ENCODE results near the gene CLEC4M.
"Not testable (repeated sequence)": the region's sequence is repeated elsewhere in the genome, so short reads cannot be mapped to it uniquely, and the experiment has no call there.

CLEC4M gene

DNA sequence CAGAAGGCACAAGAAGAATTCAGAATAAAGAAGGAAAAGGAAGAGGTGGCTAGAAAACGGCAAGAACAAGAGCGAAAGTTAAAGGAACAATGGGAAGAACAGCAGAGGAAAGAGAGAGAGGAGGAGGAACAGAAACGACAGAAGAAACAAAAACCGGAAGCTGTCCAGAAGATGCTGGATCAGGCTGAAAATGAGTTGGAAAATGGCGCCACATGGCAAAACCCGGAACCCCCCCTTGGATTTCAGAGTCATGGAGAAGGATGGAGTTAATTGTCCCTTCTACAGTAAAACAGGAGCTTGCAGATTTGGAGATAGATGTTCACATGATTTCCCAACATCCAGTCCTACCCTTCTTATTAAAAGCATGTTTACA is 22.4 kb upstream of the CLEC4M start:
- no peak for DNase-seq (ENCODE audit: low read depth)

GRCh38 chr19:7742575-7742974 is 20.5 kb upstream of the CLEC4M start:
- DNase-seq (ENCODE audit: low read depth) = no peak

- no peak for DNase-seq (ENCODE audit: low read depth)
Observed at GRCh38 chr19:7742991-7743390, 20.1 kb upstream of the CLEC4M start.

DNA sequence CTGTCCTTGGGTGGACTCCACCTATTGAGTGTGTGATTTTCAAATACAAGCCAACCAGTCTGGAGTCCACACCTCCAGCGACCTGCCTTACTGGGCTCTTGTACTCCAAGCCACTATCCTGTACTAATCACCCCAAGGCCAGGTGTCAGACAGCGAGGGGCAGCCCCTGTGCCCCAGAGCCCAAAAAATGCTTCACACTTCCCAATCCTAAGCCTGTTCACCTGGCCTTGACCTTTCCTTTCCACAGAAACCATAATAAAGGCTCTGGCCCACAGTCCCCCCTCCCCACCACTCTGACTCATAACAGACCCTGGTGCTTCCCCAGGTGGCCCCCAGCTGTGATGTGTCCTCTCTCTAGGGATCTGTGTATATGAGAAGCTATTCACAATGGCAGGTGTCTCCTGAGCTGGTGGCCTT is 19.6 kb upstream of the CLEC4M start:
- DNase-seq (ENCODE audit: low read depth) = no peak

DNA sequence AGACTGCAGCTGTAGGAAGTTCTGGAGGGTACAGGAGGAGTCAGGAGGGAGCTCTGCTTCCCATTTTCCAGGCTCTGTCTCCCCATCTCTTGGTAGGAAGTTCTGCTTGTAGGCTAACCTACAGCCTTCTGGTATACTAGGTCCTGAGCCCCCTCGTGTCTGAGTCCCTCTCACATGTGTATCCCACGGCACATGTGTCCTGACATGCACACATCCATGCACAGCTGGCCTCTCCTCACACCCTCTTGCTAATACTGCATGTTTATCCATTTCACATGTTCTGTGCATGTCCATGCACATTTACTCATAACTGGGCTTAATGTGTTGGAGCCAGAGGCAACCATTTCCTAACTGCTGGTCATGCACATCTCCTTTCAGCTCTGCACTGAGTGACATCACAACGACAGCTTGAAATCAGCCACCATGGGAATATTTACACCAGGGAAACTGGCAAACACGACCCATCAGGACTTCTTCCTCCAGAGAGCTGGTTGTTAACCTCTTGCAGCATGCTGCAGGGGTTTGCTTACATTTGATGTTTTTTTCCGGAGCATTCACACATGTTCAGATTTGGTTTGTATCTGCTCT is 18.8 kb upstream of the CLEC4M start:
- no peak for DNase-seq (ENCODE audit: low read depth)

DNA sequence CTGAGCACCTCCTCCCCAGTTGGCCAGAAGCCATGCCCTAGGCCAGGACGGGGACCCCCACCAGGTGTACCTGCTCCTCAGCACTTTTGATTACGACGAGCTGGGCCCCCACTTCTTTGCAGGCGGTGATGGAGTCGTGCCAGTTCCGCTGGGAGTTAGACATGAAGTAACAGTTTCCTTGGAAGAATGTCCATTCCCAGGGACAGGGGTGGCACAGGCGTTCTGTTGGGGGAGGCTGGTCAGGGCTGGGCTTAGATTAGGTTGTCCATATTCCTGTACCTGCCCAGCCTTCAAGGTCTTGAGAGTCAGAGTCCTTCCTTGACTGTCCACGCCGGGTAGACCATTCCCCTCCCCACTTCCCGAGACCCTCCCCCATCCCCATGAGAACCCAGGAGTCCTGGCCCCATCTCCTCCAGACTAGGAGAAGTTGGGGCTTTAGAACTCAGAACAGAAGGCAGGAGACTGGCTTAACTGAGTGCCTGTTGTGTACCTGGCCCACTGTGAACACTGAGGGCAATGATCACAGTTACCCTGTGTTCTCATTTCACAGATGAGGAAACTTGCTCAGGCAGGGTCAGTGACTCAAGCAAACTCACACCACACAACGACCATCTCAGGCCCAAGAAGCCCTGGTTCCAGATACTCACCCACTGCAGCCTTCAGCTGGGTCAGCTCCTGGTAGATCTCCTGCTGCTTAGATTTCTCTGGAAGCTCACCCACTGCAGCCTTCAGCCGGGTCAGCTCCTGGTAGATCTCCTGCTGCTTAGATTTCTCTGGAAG is 18.0 kb upstream of the CLEC4M start:
- no peak for DNase-seq (ENCODE audit: low read depth)

GRCh38 chr19:7746306-7746705 is 16.7 kb upstream of the CLEC4M start:
- not testable (repeated sequence) for DNase-seq (ENCODE audit: low read depth)

GRCh38 chr19:7746903-7747884 is 15.8 kb upstream of the CLEC4M start, which contains the start of gene CD209:
TSS of gene CD209 (minus strand) at chr19:7747534. CDS start at chr19:7747511, 23 bp downstream.
- DNase-seq (ENCODE audit: low read depth) = no peak

GRCh38 chr19:7748171-7748570 is 14.9 kb upstream of the CLEC4M start:
- DNase-seq (ENCODE audit: low read depth) = no peak

GRCh38 chr19:7748756-7749155 is 14.3 kb upstream of the CLEC4M start:
- no peak for DNase-seq (ENCODE audit: low read depth)

- DNase-seq (ENCODE audit: low read depth) = no peak
Observed at GRCh38 chr19:7751157-7751783, 11.8 kb upstream of the CLEC4M start.

GRCh38 chr19:7756258-7756657 is 6.8 kb upstream of the CLEC4M start:
- no peak for DNase-seq (ENCODE audit: low read depth)

- DNase-seq (ENCODE audit: low read depth) = no peak
Observed at GRCh38 chr19:7757358-7757757, 5.7 kb upstream of the CLEC4M start.

DNA sequence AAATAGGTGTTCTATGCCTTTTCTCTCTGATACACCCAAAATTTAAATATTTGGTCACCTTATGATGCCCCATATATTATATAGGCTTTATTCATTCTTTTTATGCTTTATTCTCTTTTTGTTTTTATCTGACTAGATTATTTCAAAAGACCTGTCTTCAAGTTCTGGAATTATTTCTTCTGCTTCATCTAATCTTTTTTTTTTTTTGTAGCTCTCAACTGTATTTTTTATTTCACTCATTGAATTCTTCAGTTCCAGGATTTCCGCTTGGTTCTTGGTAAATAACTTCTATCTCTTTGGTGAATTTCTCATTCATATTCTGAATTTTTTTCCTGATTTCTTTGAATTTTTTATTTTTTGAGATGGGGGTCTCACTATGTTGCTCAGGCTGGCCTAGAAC is 3.9 kb upstream of the CLEC4M start:
- DNase-seq (ENCODE audit: low read depth) = no peak

GRCh38 chr19:7763696-7764095 is 653 bp downstream of the CLEC4M start:
- DNase-seq (ENCODE audit: low read depth) = no peak

DNA sequence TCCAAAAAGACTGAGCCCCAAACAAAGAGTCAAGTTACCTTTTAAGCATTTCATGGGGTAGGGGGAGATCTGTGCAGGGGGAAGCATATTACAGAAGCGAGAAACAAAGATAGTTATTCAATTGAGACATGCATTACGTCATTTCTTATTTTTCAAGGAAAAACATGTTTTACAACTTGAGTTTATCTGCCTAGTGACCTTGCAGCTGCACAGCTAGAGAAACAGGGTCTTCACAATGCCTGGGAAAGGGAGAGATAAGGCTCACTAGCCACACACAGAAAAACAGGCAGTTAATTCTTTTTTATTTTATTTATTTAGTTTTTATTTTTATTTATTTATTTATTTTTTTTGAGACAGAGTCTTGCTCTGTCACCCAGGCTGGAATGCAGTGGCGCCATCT is 1.1 kb downstream of the CLEC4M start:
- DNase-seq (ENCODE audit: low read depth) = not testable (repeated sequence)

- DNase-seq (ENCODE audit: low read depth) = not testable (repeated sequence)
Observed at GRCh38 chr19:7765043-7765442, 2.0 kb downstream of the CLEC4M start.

DNA sequence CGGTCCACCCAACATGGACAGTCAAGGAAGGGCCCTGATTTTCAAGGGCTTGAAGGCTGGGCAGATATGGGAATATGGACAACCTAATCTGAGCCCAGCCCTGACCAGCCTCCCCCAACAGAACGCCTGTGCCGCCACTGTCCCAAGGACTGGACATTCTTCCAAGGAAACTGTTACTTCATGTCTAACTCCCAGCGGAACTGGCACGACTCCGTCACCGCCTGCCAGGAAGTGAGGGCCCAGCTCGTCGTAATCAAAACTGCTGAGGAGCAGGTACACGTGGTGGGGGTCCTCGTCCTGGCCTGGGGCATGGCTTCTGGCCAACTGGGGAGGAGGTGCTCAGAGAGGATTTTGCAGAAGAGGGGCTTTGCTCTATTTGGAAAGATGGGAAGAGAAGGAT is 3.5 kb downstream of the CLEC4M start:
- no peak for DNase-seq (ENCODE audit: low read depth)

DNA sequence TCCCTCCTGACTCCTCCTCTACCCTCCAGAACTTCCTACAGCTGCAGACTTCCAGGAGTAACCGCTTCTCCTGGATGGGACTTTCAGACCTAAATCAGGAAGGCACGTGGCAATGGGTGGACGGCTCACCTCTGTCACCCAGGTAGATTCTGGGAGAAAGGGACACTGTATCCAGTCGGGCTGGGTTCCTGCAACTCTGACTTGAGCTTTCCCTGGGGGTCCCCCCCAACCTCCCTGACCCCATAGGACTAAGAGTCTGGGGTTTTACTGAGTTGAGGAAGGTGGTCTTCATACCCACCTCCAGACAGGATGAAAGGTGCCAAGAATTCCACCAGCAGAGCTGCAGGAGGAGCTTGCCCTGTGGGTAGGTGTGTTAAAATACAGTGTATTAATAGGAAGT is 4.4 kb downstream of the CLEC4M start:
- DNase-seq (ENCODE audit: low read depth) = no peak

DNA sequence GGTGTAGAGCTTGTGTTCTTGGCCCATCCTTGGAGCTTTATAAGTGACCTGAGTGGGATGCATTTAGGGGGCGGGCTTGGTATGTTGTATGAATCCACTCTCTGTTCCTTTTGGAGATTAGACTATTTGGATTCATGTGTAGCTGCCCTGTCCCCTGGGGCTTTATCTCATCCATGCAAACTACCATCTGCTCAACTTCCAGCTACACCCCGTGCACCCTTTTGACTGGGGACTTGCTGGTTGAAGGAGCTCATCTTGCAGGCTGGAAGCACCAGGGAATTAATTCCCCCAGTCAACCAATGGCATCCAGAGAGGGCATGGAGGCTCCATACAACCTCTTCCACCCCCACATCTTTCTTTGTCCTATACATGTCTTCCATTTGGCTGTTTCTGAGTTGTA is 6.1 kb downstream of the CLEC4M start:
- no peak for DNase-seq (ENCODE audit: low read depth)

DNA sequence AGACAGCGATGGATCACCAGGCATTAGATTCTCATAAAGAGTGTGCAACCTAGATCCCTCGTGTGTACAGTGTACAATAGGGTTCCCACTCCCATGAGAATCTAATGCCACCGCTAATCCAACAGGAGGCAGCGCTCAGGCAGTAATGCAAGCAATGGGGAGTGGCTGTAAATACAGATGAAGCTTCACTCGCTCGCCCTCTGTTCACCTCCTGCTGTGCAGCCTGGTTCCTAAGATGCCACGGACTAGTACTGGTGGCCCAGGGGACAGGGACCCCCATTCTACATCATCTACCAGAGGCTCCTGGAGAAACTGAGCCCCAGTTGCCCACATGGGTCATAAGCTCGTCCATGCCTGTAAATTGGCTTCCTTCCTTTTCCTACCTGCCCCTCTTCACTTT is 8.0 kb downstream of the CLEC4M start:
- no peak for DNase-seq (ENCODE audit: low read depth)

DNA sequence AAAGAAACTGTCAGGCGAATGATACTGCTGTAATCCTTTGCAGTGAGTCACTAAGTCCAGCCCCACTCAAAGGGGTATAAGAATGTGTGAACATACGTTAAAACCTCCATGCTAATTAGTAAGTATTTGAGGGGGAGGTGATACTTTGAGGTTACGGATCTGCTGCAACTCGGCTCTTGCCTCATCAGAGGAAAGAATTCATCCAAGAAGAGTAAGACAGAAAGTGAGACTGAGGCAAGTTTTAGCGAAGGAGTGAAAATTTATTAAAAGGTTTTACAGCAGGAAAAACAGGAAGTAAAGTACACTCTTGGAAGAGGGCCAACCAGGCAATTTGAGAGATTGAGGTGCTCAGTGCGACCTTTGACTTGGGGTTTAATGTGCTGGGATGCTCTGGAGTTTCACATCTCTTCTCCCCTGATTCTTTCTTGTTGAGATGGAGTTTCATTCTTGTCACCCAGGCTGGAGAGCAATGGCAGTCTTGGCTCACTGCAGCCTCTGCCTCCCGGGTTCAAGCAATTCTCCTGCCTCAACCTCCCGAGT is 9.8 kb downstream of the CLEC4M start:
- DNase-seq (ENCODE audit: low read depth) = no peak
